22Rv1 (cell line): ENCODE results near the gene KCNAB3.

Experiments
- H3K27ac ChIP-seq: fragments of 450-650 bp; 2 replicates; pipeline ENCODE4 v1.5.1; 2017
- ZFX ChIP-seq: fragments of 450-650 bp; IDR thresholded peaks from 2 replicates; pipeline ENCODE4 v1.6.1; 2017; ENCODE audit warnings: antibody characterized with exemption, borderline replicate concordance
- TF ChIP-seq, protein P1 (sequence below): fragments of 450-650 bp; IDR thresholded peaks from 2 replicates; pipeline ENCODE4 v1.5.1; 2017; ENCODE audit warnings: mild to moderate bottlenecking

KCNAB3 gene

DNA sequence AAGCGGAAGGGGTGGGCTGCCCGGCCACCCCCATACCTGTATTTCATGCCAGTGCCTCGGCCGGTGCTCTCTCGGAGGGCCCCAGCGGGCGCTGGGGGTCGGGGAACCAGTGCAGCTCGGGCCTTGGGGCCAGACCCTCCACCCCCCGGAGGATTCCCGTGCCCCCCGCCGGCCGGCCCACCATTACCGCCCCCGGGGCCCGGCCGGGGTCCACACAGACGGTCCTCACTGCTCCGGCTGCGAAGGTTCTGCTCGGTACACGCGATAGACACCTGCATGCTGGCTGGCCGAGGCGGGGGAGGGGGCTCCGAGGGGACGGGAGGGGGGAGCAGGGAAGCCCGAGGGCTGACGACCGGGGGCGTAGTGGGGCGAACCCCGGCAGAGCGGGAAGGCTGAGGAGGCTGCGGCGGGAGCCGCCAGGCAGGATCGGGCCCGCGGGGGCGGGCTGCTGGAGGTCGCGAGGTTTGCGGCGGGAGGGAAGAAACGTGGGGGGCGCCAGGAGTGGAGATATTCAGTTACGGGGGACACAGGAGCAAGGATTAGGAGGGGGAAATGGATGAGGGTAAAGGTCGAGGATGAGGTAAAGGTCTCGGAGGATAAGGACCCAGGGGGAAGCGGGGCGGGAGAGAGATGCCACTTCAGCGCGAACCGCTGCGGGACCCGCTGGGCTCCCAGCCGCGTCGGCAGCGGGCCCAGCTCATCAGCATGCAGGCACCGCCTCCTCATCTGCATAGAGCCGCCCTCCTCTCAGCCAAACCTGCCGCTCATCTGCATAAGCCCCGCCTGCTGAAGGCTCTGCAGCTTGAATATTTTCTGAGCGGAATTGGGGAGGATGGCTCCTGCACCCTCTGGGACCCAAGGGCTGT is at the start of gene KCNAB3:
Gene KCNAB3, minus strand, starts transcription at position 699 of the 866 bp plus-strand sequence. Its CDS starts 421 bp downstream, at position 278.
- TF ChIP-seq ZFX: no peak
- TF ChIP-seq, protein P1, sequence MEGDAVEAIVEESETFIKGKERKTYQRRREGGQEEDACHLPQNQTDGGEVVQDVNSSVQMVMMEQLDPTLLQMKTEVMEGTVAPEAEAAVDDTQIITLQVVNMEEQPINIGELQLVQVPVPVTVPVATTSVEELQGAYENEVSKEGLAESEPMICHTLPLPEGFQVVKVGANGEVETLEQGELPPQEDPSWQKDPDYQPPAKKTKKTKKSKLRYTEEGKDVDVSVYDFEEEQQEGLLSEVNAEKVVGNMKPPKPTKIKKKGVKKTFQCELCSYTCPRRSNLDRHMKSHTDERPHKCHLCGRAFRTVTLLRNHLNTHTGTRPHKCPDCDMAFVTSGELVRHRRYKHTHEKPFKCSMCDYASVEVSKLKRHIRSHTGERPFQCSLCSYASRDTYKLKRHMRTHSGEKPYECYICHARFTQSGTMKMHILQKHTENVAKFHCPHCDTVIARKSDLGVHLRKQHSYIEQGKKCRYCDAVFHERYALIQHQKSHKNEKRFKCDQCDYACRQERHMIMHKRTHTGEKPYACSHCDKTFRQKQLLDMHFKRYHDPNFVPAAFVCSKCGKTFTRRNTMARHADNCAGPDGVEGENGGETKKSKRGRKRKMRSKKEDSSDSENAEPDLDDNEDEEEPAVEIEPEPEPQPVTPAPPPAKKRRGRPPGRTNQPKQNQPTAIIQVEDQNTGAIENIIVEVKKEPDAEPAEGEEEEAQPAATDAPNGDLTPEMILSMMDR: no peak
- H3K27ac ChIP-seq: peak within 1 kb of the TSS; percentile 35

DNA sequence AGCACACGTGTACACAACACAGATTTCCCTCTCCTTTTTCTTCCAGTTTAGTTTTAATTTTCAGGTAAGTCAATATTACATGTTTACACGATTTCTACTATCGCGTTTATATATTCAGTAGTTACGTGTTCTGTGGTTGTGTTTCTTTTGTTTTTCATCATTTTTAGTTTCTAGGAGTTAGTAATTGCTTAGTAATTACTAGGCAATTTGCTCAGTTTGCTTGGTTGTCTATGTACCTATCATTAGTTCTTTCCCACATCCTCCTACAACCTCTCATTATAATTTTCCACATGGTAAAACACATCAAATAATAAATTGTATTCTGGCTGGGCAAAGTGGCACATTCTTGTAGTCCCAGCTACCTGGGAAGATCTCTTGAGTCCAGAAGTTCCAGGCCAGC is 48.1 kb upstream of the KCNAB3 start:
- no peak for TF ChIP-seq ZFX
- TF ChIP-seq, protein P1: no peak
- H3K27ac ChIP-seq: no peak overlapping the region

DNA sequence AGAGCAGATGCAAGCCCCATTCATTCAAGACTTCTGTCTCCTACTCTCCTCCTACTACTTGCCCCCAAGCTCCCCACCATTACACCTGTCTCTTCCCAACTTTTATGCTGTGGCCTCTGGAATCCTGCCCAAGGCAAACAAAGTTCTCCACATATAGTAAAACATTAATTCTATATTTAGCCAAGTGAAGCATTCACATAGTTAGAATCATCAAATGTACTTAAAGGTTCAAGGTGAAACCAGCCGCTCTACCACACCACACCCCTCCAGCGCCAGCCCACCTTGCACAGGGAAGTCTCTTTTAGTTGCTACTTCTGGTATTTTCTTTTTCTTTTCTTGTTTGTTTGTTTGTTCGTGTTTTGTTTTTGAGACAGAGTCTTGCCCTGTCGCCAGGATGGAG is 47.4 kb upstream of the KCNAB3 start:
- H3K27ac ChIP-seq: no peak overlapping the region
- TF ChIP-seq, protein P1: no peak
- no peak for TF ChIP-seq ZFX

DNA sequence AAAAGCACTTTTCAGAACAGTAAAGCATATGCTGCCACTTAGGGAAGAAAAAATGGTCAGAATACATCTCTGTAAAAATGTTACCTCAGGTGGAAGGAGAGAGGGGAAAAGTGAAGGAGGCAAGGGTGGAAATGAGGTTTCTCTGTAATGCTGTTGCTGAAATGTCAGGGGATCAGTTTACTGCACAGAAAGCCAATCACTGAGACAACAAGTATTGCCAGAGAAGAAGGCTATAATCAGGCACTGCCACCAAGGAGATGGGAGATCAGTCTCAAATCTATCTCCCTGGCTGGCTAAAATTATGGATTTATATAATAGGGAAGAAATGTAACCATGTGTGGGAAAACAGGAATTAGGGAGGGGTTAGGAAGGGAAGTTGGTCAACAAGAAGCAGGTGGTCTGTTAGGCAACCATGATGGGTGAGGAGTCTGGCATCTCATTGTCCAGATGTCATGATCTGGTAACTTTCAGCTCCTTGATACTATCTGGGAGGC is 45.0 kb upstream of the KCNAB3 start:
- TF ChIP-seq, protein P1: no peak
- TF ChIP-seq ZFX: no peak
- H3K27ac ChIP-seq: no peak overlapping the region

DNA sequence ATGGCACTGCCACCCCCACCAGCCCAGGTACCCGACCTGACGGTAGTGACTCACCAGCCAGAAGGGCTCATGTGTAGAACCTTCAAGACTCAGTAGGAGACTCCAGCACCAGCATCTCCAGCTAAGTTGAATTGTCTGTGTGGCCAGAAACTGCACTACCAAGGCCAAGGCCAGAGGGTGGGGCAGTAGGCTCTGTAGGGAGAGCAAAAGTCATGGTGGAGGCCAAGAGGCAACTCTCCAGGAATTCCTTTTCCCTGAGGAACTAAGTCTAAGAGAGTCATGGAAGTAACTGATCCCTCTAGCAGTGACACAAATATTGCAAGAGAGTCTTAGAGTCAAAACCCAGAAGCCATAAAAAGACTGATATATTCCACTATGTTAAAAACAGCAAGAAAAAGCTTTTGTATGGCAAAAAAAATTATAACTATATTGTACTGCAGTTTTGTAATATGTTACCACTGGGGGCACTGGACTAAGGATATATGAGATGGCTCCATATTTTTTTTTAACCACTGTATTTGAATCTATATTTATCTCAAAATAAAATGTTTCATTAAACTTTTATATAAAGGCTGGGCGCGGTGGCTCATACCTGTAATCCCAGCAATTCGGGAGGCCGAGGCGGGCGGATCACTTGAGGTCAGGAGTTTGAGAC is 42.6 kb upstream of the KCNAB3 start:
- H3K27ac ChIP-seq: no peak overlapping the region
- TF ChIP-seq, protein P1: peak; percentile 29
- TF ChIP-seq ZFX: no peak

DNA sequence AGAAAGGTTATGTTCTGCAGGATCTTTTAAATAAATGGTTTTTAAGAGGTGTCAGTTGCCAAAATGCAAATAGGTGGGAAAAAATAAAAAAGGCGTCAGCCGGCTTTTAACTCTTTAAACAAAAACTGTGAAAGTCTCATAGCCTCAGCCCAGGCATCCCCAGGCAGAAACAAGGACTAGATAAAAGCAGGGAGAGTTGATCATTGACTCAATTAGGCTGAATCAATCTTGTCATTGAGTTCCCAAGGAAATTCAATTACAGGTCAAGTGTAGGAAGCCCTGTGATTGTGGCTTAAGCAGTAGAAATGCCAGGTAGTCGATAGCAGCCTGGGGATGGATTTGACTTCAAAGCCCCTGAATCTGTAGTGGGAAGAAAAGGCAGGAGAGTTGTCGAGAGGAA is 42.0 kb upstream of the KCNAB3 start:
- TF ChIP-seq ZFX: no peak
- TF ChIP-seq, protein P1: no peak
- no peak overlapping the region for H3K27ac ChIP-seq

DNA sequence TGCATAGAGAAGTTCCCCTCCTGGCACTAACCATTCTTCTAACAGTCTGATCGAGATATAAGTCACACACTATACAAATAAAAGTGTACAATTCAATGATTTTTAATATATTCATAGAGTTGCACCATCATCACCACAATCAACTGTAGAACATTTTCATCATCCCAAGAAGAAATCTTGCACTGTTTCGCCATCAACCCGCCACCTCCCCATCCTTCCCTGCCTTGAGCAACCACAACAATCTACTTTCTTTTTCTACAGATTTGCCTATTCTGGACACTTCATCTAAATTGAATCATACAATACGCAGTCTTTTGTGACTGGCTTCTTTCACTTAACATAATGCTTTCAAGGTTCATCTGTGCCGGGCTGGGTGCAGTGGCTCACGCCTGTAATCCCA is 39.8 kb upstream of the KCNAB3 start:
- TF ChIP-seq, protein P1: no peak
- no peak for TF ChIP-seq ZFX
- H3K27ac ChIP-seq: no peak overlapping the region
